Measurements from ENCODE around the gene TRIB2.
A peak's percentile ranks its signal among the peaks of the same experiment; 100 is the strongest.
"Not testable (repeated sequence)": the region's sequence is repeated elsewhere in the genome, so short reads cannot be mapped to it uniquely, and the experiment has no call there.

Gene TRIB2

GRCh38 chr2:12716282-12717190 is at the start of gene TRIB2:
TSS of gene TRIB2 (plus strand) at chr2:12716936. CDS start at chr2:12718308, 1,372 bp downstream.
- peak; percentile 53 for DNase-seq

- DNase-seq = no peak
These were observed 47.7 kb upstream of the TRIB2 start for GRCh38 chr2:12669036-12669435.

DNA sequence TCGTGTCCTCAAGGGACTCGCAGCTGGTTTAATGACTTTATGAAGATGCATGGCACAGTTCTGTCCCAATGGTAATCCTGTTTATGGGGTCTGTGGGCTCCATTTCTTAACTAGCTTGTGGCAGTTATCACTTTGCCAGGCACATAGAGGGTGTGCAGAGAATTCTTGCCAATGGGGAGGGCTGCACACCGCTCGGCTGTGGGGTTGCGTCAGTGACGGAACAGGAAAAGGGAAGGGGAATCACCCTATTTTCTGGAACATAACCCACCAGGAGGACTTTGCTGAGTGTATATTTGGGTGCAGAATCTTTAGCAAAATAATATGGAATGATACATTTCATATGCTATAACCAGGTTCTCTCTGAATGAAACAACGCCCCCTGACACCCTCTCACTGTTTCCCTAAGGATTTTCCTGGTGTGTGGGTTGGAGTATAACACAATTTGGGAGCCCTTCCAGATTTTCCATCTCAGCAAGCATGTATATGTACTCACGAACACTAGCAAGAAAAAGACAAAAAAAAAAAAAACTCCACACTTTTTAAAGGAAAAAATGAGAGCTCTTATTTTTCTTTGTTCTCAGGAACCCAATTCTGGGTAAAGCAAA is 43.9 kb upstream of the TRIB2 start:
- DNase-seq = no peak

DNA sequence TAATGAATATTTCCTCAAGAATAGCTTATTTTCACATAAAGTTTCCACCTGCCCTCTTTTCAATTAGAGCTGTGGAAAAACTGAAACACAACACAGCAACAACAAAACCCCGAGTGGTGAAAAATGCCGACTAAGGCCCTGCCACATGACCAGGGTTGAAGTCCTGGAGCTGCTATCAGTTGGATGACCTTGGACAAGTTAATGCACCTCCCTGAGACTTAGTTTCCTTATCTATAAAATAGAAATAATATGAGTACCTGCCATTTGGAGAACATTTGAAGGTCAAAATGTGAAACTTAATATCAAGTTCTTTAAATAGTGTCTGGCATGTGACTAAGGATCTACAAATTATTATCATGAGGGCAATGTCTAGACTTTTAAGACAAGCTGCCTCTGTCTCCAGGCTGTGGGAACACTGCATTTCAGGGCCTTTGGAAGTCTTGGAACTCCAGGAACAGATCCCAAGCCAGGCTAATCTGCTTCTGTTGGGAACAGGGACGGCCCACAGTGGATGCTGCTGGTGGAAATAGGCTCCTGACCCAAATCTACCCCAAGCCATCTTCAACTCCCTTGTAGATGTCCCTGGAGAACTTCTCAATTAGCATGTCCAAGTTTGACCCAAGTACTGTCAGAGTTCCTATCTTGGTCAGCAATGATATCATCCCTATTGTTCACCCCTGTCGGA is 42.0 kb upstream of the TRIB2 start:
- no peak for DNase-seq

GRCh38 chr2:12675352-12675795 is 41.4 kb upstream of the TRIB2 start:
- DNase-seq = no peak

DNA sequence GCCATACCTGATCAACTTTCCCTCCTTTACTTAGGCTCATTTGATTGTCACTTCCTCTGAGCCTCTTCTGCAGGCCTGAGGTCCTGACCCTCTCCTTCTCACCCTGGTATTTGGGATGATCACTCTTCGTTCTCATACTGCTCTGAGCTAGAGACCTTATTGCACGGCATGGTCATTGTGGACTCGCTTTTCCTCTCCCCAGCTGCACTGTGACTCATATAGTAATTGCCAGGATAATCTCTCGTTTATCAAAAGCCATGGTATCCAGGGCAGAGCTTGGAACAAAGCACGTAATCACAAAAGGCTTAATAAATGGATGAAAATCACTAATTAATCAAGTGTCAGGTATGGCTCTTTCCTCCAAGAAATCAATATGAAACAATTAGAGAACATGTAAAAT is 40.9 kb upstream of the TRIB2 start:
- peak; percentile 24 for DNase-seq

- DNase-seq = no peak
These were observed 40.0 kb upstream of the TRIB2 start for GRCh38 chr2:12676771-12677170.

GRCh38 chr2:12678186-12678585 is 38.5 kb upstream of the TRIB2 start:
- DNase-seq = no peak

DNA sequence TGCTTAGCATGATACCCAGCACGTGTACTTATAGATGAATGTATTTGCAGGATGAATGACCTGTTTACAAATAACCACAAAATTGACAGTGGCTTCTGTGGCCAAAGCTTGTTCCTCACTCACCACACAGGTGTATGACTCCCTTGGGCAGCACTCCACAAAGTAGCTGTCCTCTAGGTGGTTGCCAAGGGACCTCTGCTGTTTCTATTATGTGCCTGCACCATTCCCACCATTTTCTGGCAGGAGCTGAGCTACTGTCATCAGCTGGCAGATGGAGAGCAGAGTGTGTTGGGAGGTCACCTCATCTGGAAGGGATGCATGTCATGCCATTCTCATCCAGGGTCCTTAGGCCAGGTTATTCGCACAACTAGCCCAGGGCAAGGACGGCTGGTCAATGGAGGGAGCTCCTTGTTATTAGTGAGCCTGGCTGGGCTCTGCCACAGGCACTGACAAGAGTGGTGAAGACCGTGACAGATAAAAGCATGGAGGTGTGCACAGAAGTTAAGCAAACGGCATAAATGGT is 37.1 kb upstream of the TRIB2 start:
- DNase-seq = no peak

DNA sequence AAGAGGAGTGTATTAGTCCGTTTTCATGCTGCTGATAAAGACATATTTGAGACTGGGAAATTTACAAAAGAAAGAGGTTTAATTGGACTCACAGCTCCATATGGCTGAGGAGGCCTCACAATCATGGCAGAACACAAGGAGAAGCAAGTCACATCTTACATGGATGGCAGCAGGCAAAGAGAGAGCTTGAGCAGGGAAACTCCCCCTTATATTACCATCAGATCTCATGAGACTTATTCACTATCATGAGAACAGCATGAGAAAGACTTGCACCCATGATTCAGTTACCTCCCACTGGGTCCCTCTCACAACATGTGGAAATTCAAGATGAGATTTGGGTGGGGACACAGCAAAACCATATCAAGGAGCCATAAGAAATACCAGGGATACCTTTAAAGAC is 36.6 kb upstream of the TRIB2 start:
- not testable (repeated sequence) for DNase-seq

DNA sequence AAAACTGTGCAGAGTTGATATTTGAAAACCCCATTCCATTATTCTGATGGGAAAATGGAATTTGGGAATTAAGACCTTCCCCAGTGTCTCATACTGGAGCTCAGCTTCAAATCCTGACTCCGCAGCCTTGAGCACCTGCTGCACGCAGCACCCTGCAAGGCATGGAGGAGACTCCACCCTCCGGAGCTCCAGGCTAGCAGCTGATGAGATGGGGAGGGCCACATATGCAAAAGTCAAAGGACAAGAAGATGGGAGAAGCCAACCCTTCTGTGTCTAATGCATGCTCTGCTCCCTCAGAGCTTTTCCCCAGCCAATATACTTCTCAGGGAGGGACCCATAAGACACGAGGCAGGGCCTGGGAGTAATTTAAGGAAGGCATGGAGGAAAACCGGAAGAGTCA is 34.7 kb upstream of the TRIB2 start:
- DNase-seq = no peak

GRCh38 chr2:12683457-12684100 is 33.2 kb upstream of the TRIB2 start:
- no peak for DNase-seq

DNA sequence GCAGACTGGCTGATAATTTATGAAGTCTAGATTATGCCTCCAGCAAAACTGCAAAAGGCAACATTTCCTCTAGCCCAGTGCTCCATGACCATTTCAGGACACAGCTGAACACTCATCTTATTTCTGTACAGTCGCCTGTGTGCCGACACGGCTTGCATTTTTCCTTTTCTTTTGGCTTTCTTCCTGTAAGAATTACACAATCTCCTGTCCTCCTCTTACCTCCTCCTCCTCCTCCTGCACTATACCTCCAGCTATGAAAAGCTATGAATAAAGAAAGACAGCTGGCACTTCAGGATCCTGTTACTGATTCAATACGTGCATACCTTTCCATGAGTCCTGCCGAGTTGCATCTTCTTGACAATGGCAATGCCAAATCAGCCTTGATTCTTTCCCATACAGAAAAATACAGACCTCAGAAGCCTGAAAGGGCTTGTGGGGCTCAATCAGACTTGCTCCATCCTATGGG is 32.2 kb upstream of the TRIB2 start:
- no peak for DNase-seq

- no peak for DNase-seq
These were observed 31.6 kb upstream of the TRIB2 start for GRCh38 chr2:12685145-12685544.

DNA sequence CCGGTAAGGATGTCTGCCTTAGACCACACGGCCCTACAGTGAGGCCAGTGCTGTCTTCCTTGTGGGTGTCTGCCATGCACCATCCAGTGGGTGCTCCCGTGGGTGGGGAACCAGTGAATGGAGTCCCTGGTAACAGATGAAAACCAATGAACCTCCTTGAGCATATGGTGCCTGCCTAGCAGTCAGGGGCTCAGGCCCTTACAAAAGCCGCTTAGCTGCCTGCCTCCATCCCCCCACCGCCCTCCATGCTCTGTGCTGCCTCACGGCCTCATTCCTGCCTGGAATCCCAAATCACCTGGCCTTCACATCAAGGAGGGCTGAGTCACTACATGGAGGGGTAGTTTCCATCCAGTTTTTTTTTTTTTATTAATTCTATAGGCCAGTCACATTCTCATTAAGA is 30.8 kb upstream of the TRIB2 start:
- DNase-seq = no peak

DNA sequence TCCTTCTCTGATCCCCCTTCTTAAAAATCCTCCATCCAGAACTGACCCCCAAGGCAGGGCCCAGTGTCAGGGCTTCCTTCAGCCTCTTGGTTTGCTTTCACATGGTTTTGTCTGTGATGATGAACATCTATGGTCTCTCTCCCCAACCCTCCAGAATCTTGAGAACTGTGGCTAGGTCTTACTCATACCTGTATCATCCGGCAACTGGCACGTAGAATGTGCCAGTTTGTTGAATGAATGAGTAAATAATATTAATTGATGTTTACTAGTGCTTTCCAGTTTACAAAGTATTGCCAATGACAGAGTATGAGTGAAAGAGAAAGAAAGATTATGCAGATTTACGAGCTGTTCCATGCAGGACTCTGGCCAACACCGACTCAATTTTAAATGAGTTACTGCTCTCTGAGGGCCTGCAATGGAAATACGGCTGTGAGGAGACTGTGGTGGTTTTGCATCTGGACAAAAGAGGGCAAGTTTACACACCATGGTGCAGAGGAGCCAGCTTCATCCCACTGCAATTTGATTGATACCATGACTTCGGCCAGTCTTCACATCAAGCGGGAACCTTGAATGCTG is 29.9 kb upstream of the TRIB2 start:
- DNase-seq = no peak

DNA sequence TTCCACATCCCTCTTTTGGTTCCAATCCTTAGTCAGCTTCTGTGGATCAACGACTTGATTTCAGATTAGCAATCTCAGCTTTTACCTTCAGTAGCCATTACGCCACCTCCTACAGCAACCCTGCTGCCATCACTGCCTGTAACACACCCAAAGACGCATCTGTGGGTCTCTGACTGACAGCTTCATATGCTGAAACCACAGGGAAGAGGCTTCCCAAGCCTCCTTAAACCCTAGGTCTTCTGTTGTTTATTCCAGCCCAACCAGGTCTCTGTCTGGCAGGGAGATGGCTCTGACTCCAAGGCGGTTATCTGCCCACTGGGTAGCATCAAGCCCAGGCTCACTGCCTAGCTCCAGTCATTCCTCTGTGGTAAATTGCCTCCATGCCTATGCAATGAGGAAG is 28.6 kb upstream of the TRIB2 start:
- no peak for DNase-seq

DNA sequence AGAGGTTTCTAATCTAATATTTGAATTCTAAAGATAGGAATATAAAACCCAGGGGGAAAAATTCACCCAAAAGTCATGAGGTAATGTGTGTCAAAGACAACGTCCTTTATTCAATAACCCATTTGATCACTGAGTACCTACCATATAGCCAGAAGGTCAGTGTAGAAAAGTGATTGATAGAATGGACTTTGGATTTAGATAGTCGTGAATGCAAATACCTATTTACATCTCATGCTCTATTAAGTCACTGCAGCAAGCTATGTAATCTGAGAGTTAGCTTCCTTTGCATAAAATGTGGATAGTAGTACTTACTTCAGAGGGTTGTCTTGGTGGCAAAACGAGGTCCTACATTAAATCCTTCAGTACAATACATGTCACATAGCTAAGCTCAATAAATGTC is 27.8 kb upstream of the TRIB2 start:
- DNase-seq = no peak

- no peak for DNase-seq
These were observed 23.2 kb upstream of the TRIB2 start for GRCh38 chr2:12693509-12693908.

DNA sequence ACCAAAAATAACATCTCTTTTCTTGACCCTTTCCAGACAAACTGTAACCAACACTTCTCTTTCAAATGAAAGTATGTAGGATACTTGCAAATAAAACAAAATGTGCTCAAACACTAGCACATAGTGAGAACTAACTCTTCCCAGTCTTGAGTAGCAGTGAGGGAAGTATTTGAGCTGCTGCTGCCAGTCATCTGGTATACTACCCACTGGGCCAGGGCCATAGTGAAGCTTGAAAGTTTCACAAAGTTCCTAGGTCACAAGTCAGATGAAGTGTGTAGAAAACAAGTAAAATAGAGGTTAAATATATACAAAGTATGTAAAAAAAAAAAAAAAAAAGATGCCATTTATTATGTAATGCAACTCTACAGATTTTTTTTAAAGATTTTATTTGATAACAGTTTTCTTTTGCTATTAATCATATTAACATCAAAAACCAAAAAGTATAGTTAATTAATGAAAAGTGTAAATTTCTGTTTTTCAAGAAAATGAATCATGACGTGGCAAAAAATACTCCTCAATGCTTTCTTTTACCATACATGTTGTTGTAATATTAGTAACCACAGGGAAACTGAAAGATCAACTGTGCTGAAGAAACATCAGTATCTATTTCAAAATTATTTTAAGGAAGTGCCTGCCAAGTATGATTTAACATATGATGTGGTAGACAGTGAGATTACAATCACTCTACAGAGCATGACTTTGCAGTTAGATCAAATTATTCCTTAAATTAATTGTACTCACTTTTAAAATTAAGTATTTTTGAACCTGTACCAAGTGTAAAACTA is 21.6 kb upstream of the TRIB2 start:
- no peak for DNase-seq

- DNase-seq = no peak
These were observed 19.1 kb upstream of the TRIB2 start for GRCh38 chr2:12697617-12698016.

- DNase-seq = no peak
These were observed 15.7 kb upstream of the TRIB2 start for GRCh38 chr2:12700989-12701388.
